Stimulated activated CD8-positive, alpha-beta memory T cell treated with anti-CD3 and anti-CD28 coated beads, Interleukin-12 subunit alpha, Interleukin-12 subunit beta, amount 100 ng/mL, for 24 hours (primary cell): ENCODE data around the gene TIFAB.

ENCODE experiments used
- DNase-seq: peaks from one replicate; pipeline ENCODE4 v3.0.0-alpha.2; 2020; ENCODE audit errors: extremely low read depth

TIFAB gene

DNA sequence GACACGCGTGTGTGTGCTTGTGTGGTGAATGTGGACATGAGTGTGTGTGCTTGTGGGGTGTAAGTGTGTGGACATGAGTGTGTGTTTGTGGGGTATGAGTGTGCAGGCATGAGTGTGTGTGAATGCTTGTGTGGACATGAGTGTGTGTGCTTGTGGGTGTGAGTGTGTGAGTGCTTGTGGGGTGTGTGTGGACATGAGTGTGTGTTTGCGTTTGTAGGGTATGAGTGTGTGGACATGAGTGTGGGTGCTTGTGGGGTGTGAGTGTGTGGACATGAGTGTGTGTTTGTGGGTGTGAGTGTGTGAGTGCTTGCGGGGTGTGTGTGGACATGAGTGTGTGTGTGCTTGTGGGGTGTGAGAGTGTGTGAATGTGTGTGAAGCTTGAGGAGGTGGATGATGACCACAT is 29.8 kb upstream of the TIFAB start:
- DNase-seq = no peak

DNA sequence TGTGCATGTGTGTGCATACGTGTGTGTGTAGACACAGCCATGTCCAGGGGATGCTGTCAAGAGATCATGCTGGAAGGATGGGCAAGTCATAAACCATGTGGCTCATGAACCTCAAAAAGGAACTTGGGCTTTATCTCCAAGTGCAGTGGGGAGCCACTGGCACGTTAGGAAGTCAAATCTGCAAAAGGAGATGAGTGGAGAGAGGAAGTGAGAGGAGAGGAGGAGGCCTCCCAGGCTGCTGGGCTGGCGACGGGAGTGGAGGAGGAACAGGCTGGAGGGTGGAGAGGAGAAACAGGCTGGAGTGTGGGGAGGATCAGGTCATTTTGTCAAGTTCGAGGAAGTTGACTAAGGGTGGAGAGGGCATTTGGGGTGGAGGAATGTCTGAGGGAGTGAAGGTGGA is 29.2 kb upstream of the TIFAB start:
- DNase-seq = no peak

DNA sequence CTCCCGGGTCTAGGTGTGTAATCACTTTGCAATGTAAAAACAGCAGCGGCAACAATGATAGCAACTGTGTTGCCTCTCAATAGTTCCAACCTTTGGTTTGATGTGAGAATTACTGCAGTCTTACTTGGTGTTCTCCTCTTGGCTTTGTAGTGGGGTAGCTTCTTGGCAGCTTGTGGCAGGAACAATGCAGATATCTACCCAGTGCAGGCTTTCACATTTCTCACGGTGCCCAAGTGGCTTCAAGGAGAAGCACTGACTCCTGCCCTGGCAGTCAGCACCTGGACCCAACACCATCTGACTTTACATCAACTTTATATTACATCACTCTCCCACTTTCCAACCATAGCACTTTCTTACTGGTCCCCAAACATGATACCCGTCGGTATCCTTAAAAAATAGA is 28.4 kb upstream of the TIFAB start:
- DNase-seq = no peak

DNA sequence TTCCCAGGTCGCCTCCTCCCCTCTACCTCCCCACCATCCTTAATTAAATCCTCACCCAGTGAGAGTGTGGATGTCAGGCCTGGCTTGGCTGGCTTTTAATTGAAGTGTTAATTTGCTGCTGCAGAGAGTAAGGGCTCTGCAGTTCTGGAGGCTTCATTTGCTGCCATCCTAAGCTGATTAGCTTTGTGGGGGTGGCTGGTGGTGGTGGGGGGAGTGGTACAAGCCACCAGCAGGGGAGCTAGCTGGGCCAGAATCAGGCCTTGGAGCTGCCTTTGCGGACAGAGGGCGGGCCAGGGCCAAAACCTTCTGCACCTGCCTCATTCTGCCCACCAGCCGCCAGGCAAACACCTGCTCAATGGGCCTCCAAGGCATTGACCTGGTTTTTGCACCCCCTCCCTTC is 26.8 kb upstream of the TIFAB start:
- no peak for DNase-seq

DNA sequence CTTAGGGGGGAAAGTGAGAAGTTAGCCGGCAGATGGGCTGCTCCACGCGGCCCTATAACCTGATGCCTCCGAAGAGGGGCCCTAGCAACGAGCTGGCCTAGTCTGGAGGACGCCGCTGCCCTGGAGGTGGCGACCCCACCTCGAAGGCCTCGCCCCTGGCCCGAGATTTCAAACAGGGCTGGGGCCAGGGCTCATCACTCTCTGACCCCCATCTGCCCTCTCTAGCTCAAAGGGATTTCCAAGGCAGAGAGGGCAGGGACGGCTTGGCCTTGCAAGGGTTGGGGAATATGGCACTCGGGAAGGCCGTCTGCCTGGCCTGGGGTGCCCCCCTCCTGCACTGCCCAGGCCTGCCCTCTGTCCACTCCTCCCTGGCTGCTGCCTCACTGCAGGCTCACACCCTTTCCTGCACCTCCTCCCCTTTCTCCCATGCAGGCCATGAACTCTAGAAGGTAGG is 25.5 kb upstream of the TIFAB start:
- DNase-seq = no peak

DNA sequence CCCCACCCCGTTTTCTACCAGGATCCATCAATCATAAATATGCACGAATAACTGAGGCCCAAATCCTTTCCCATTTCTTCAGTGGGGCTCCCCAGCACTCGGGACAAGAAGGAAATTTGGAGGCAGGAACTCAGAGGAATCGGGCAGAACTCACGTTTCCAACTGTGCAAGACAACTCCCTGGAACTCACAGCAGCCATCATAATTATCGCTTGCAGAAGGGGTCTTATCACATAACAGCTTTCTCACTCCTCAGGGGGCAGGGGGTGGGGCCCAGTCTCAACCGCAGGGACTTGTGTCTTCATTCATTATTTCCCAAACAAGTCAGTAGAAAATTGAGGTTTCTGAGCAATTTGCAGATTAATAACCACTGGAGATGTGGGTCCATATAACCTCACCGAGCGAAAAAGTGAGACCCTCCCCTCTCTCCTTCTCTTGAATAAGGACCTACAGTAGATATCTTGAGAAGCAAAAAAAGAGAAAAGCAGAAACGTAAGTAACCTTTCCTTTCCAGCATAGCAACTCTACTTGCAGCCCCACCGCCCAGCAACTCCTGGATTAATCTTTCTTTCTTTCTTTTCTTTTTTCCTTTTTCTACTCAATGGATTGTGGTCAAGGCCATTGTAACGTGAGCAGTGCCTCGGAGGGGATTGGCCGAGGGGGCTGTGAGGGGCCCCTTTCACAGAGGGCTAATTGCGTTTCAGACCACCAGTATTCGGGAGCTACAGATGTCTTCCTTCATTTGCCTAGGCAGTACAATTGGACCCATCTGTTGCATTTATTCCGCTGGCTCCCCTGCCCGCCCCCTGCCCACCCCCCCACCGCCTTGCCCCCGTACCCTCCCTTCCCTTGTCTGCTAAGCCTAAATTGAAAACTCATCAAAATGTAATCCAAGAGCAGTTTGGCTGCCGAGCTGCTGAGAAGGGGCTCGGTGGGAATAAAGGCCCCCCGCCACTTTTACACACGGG is 24.7 kb upstream of the TIFAB start:
- no peak for DNase-seq

DNA sequence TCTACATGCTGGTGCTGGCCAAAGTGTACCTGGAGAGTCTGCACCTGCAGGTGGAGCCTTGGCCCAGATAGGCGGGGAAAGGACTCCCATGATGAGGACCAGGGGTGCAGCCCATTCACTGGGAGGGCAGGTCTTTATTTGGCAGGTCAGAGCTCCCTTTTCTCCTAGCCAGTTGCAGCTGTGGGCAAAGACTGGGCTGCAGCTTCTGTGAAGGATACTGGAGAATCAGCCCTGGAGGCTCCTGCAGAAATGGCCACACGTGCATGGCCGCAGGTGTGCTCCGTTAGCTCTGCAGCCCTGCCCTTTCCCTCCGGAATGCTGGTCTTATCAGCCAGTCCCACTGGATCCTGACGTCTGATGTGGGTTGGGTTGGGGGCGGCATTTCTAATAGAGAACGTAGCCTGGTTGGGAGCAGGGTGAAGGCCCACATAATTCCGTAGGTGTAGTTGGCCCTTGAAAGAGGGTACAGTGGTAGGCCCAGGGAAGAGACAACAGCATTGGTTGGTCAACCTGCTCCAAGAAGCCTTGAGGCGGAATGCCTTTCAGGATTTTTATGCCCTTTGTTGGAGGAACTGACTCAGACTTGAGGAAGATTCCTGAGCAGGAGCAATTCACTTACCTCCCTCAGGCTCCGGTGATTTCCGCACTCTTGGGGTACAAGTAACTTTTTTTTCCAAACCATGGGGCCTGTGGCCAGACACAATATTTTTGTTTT is 22.0 kb upstream of the TIFAB start:
- DNase-seq = no peak

DNA sequence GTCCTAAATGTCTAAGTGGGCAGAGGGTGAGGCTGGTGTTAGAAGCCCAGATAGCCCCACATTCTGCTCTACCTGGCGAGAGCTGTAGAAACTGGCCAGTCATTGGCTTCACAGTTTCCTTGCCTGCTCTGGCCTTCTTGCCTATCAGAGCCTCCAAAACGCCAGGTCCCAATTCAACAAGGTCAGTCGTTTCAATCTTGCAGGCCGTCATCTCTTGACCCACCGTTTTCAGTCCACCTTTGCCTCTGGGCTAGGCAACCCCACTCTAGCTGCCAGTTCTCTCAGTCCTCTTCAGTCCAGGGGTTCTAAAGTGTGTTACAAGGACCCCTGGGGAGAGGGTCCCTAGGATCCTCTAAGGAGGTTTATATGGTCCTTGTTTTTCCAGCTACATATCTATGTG is 20.0 kb upstream of the TIFAB start:
- no peak for DNase-seq

DNA sequence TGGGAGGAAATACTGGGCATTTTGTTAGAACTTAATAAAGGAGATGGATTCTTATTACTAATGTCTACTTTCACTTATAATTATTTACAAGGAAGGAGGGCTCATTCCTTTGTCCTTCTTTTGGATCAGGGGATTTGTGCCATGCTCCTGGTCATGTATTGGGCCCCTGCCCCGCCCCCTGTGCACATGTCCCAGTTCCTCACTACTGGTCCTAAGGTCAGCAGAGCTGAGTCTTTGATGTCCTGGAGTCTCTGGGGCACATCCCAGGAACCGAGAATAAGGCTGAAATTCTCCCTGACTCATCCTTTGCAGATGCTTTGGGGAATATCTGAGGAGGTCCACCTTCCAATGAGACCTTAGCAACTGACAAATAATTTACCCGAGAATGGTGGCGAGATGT is 19.6 kb upstream of the TIFAB start:
- no peak for DNase-seq

DNA sequence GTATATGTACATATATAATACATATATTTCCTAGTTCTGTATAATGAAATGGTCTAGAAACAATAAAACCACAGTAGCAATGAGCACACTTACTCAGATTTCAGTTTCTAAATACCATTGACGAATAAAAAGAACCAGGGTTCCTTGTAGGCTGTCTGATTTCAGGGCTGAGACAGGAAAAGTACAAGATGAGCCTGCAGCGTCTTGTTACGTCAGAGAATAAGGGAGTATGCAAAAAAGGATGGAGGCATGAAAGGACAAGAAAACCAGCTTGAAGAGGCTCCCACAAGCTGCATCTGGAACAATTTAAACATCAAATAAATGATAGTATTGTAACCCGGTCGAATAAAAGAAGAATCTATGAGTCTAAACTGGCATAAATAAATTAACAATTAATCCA is 17.8 kb upstream of the TIFAB start:
- no peak for DNase-seq

DNA sequence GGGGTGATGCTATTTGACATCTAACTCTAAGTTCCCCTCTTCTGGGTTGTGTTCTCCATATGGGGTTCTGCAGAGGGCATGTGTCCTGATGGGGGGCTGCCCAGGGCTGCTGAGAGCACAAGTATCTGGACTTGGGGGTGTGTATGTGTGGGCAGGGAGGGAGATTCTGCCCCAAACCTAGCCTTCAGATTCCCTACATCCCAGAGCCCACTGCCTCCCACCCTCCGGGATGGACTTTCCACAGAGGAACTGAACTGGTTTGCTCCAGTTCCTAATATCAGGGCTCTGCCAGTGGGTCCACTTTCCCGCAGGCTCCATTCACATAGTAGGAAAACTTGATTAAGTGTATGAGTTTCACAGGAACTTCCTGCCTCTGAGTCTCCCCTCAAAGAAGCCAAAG is 16.4 kb upstream of the TIFAB start:
- no peak for DNase-seq

DNA sequence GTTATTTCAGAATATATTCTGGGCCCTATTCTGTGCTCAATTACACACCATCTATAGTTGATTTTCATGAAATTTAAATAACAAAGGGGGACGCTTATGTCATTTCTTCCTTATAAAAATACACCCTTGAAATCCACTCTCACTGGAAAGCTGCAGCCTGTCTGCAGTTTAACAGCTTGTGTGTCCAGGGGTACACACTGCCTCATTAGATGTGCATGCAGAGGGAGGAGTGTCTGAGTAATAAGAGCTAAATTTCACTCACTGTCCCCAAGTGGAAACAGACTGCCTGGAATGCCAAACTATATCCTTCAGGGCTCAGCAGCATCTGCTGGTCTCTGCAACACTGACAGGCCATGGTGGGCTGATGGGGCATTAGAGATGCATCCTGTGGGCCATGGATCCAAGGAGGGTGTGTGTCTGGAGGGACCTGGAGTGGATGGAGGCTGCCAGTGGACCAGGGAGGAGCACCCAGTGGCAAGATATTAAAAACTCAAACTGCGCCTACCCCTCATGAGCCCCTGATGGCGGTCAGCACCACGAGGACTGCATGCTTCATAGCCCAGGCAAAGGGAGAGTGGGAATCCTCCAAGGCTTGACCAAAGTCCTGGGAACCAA is 15.8 kb upstream of the TIFAB start:
- no peak for DNase-seq

DNA sequence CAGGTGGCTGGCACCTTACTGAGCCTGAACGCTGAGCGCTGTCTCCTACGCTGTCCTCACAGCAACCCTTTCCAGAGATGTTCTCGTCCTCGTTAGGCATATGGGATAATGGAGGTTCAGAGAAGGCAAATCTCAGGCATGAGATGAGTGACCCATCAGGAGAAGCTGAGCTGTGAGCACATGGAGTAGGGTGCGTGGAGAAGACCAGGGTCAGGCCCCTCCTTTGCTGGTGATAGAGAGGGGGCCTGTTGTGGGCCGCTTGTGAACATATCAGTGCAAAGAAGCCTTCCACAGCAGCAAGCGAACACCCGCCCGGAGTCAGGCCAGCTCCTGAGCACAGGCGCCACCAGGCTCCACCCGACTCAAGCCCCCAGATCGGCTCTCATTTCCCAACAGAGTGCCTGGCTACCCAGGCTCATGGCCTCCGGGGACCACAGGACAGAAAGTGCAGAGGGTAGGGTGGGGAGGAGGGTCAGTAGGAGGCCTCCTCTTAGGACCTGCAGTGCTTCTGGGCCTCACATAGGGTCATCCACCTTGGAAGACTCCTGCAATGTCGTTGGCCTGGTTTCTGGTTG is 15.0 kb upstream of the TIFAB start:
- no peak for DNase-seq

DNA sequence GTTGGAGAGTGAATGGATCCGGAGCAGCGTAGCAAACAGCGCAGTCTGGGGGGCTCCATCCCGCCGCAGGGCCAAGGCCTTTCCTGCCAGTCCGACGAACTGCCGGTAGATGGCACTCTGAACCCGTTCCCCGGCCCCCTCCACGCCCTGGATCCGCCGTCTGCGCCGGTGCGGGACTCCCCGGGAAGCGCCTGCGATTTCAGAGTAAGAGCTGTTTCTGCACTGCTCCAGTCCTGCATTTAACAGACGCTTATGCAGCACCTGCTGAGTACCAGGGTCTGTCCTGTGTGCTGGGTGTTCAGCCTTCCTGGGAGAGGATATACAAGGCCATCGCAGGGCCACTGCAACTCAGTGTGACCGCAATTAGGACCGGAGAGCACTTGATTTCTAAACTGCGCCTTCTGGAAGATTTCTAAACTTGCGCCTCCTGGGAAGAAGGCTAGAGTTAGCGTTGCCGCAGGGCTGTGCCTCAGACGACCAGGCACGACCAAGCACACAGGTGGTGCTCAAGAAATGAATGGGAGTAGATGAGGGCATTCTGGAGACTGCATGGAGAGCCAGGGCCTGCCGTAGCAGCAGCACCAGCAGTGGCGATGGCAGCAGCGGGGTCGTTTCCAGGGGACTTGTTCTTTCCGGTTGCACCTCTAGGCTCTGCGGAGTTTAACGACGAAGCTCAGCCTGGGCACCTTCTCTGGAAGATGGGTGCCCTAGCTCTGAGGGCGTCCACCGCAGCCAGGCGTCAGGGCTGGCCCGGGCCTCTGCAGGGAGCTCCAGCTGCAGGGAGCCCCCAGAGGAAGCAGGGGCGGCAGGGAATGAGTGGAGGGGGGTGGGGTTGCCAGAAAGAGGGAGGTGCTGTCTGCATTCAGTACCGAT is 14.3 kb upstream of the TIFAB start:
- DNase-seq = peak; percentile 26

DNA sequence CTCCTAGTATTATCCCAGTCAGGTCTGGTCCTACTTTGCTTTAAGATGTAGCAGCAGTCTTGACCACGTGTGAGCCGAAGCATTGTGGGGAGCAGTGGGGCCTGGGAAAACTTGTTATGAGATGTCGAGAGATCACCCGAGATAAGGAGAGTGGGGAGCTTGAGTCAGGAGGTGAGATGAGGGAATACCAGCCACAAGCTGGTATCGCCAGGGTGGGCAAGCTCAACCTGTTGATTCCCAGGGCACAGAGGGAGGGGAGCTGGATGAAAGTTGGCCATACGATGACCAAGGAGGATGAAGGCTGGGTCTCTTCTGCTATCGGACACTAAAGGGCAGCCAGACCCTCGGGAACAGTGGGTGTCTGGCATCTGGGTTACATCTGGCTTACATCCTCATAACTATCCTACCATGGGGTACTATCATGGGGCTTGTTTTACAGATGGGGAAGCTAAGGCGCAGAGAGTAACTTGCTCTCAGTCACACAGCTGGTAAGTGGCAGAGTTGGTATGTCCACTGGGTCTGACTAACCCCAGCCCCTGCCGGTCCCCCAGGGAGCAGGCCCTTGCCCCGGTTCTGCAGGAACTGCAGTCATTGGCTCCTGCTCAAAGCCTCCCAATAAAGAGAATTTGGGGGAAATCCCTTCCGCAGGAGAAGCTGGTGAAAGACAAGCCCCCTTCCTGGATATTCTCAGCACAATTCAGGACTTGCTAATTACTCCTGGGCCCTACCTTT is 13.4 kb upstream of the TIFAB start:
- DNase-seq = no peak

DNA sequence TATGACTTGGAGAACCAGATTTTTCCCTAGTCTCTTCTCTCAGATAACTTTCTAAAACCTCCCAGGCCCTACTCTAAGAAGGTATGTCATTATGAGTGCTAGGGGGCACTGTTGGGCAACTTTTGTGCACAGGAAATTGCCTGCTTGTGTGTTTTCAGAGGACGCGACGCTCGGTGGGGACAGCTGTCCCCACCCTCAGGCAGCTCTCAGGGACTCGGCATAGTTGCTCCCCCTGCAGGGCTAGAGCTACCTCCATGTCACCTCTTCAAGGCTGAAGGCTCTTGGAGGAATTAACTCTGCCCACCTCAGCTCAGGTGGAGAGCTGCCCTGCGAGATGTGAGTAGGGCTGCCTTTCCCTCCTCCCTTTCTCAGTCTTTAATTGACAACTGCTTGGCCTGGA is 10.2 kb upstream of the TIFAB start:
- no peak for DNase-seq

DNA sequence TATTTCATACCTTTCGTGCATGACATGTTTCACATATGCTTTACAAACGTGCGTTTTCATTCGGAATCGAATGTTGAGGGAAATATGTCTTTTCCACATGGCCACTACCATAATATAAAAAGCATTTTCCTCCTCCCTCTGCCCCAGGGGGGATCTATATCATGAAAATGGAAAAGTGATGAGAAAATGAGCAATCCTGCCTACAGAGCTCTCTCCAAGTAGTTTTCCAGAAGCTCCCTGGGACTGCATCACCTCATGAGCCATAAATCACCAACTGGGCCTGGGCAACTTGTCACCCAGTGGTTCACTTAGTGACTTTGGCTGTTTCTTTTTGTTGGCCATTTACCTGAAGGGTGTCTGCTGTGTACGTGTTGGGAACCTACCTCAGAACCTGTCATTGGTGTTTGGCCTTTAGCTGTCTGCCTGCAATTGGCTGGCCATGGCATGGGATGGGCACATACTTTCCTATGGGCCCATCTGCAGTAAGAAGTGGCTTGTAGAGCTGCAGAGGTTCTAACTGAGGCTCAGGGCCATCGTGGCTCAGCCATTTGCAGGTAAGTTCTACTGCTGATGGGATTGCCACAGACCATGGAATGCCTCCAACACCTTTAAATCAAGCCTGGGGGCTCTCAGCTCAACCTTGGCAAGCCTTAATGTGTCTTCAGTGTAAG is 9.5 kb upstream of the TIFAB start:
- DNase-seq = no peak

DNA sequence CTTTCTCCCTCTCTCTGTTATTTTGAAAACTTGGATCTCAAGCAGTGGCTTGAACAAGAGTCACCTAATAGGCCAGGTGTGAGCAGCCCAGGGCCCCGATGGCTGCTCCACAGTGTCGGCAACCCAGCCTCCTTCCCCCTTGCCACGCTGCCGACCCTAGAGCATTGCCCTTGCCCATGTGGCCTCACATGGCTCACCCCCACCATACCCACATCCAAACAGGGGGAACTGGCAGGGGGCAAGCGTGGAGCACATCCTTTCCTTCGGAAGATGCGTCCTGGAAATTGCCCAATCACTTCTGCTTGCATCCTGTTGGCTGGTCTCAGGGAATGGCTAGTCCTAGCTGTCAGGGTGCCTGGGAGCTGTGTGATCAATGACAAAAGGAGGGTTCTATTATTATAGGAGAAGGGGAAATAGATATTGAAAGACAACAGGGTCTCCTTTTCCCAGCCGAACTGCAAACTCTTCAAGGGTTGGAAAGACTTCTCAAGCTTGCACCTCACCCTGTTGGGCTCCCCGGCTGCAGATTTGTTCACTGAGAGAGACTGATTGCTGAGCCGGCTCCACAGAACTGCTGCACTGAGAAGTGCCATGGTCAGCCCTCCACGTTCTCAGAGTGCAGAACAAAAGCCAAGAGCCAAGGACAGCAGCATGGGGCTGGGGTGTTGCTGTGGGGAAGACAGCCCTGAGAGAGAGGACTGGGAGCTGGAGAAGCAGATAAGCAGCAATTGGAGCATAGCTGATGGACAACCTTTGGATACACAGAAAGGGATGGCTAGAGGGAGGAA is 8.3 kb upstream of the TIFAB start:
- no peak for DNase-seq

DNA sequence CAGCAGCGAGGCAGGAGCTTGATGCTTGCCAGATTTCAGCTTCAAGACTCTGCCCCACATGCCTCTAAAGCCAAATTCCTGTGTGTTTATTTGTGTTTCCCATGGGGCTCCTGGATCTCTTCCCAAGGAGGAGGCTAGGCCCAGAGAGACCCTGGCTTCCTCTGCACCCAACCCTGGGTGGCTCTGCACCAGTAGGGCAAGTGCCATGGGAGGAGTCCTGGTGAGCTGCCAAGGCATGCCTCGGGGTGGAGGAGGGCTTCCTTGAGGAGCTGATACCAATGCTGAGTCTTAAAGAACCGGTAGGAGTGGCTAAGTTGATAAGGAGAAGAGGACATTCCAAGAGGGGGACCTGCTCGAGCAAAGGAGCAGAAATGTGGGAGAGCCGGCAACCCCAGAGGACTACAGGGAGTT is 6.8 kb upstream of the TIFAB start:
- DNase-seq = no peak
